Esophagus muscularis mucosa (tissue), 4 donors: ENCODE data around the gene ANKRD27. TPM values are rescaled to one million over a fixed set of nuclear protein-coding genes. Genes with fewer than 3 reads are reported as not detected.
"Not testable (repeated sequence)": the region's sequence is repeated elsewhere in the genome, so short reads cannot be mapped to it uniquely, and the experiment has no call there.

Experiments
- DNase-seq: peaks from one replicate; pipeline ENCODE4 v3.0.0-alpha.2; 2017; ENCODE audit errors: extremely low spot score
- H3K27ac ChIP-seq, 4 donors: fragments of 200-600 bp; sonication (generic); replicated peaks in 1 of 4; 1 replicate in 3 of 4; 2 replicates in 1 of 4; pipeline ENCODE4 v1.5.1; 2016 to 2019; ENCODE audit warnings: mild to moderate bottlenecking in 1 of 4
- H3K27me3 ChIP-seq, 4 donors: fragments of 200-600 bp; sonication (generic); one replicate each; pipeline versions ENCODE4 v1.5.1 to v1.6.0; 2016 to 2019
- H3K36me3 ChIP-seq, 4 donors: fragments of 200-600 bp; sonication (generic); one replicate each; pipeline ENCODE4 v1.5.1; 2016 to 2019
- H3K4me1 ChIP-seq, 4 donors: fragments of 200-600 bp; sonication (generic); one replicate each; pipeline ENCODE4 v1.5.1; 2016 to 2019
- H3K4me3 ChIP-seq, 4 donors: fragments of 200-600 bp; sonication (generic); 1 replicate in 2 of 4; 2 replicates in 2 of 4; pipeline ENCODE4 v1.5.1; 2016 to 2019; ENCODE audit warnings: mild to moderate bottlenecking in 4 of 4, moderate library complexity in 1 of 4
- H3K9me3 ChIP-seq, 4 donors: fragments of 200-600 bp; sonication (generic); 1 replicate in 3 of 4; 2 replicates in 1 of 4; pipeline ENCODE4 v1.5.1; 2016 to 2019
- EP300 ChIP-seq: sonication (generic); formaldehyde crosslinking; IDR thresholded peaks from one replicate; pipeline ENCODE4 v1.6.1; 2017; ENCODE audit warnings: antibody characterized with exemption
- POLR2A ChIP-seq: fragments of 450-650 bp; IDR thresholded peaks from one replicate; pipeline ENCODE4 v1.6.1; 2017; ENCODE audit warnings: antibody characterized with exemption, moderate library complexity, mild to moderate bottlenecking, low read depth
- POLR2AphosphoS5 ChIP-seq, 2 donors: sonication (generic); formaldehyde crosslinking; IDR thresholded peaks; one replicate each; pipeline ENCODE4 v1.6.1; 2017; ENCODE audit warnings: antibody characterized with exemption in 2 of 2
- WGBS: methylation state at CpG from one replicate; pipeline ENCODE4 v1.1.5; 2018; 5-methylcytosine and 5-hydroxymethylcytosine counted together
- intact Hi-C: fragments of 100-400 bp; cut with DNase I; formaldehyde crosslinking; loops from one replicate; pipeline ENCODE4 v1.15.1; 2023
- total RNA-seq, 4 donors: library from RNA; depleted of rRNA; stranded (reverse); fragments of >200 nt; gene quantifications; one replicate each; pipeline versions ENCODE4 v1.1.0 to v1.2.1, GENCODE V29; 2016
- TF ChIP-seq, protein P1 (sequence below), 3 experiments: fragments of 200-600 bp in 2 of 3; fragments of 450-650 bp in 1 of 3; sonication (generic) in 2 of 3; IDR thresholded peaks; one replicate each; pipeline ENCODE4 v1.5.1; 2017 to 2019; ENCODE audit warnings: antibody characterized with exemption in 3 of 3, mild to moderate bottlenecking in 2 of 3, moderate library complexity in 1 of 3

Gene ANKRD27
- total RNA-seq, 4 donors from 2014 or later: 43.2 to 58.1 (median 46.8) TPM

DNA sequence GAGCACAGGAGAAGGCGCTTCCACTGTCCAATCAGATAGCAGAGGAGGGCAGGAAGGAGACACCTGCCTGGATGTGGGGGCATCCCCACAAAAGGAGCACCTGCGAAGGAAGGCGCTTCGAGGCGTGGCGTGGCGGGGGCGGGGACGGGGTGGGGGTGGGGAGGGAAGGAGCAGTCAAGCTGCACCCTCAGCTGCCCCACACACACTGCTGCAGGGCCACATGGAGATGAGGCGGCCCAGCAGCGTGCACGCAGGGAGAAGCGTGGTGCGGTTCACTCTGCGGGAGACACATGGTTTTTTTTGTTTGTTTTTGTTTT lies 21.4 kb downstream of the ANKRD27 start:
- Histone ChIP-seq H3K27me3 (no peaks in the 10 kb centered on the region), H3K4me3 (no peak overlapping the region), H3K4me1 (peaks cover 18 to 30% (median 23%) of the 10 kb centered on the region in 4 donors), H3K9me3 (no peaks in the 10 kb centered on the region), H3K36me3 (peaks cover 16 to 64% (median 59%) of the 10 kb centered on the region in 4 donors), H3K27ac (no peak overlapping the region)
- DNase-seq: no peak
- 93% methylated on average over 15 of the region's 15 CpGs for WGBS
- intact Hi-C loops: no loop called here
- TF ChIP-seq EP300 (no peak), POLR2AphosphoS5 (IDR thresholded peaks at IDR 0.05) (no peak), POLR2A (no peak)
- TF ChIP-seq, protein P1, sequence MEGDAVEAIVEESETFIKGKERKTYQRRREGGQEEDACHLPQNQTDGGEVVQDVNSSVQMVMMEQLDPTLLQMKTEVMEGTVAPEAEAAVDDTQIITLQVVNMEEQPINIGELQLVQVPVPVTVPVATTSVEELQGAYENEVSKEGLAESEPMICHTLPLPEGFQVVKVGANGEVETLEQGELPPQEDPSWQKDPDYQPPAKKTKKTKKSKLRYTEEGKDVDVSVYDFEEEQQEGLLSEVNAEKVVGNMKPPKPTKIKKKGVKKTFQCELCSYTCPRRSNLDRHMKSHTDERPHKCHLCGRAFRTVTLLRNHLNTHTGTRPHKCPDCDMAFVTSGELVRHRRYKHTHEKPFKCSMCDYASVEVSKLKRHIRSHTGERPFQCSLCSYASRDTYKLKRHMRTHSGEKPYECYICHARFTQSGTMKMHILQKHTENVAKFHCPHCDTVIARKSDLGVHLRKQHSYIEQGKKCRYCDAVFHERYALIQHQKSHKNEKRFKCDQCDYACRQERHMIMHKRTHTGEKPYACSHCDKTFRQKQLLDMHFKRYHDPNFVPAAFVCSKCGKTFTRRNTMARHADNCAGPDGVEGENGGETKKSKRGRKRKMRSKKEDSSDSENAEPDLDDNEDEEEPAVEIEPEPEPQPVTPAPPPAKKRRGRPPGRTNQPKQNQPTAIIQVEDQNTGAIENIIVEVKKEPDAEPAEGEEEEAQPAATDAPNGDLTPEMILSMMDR (IDR thresholded peaks at IDR 0.05): no peak

DNA sequence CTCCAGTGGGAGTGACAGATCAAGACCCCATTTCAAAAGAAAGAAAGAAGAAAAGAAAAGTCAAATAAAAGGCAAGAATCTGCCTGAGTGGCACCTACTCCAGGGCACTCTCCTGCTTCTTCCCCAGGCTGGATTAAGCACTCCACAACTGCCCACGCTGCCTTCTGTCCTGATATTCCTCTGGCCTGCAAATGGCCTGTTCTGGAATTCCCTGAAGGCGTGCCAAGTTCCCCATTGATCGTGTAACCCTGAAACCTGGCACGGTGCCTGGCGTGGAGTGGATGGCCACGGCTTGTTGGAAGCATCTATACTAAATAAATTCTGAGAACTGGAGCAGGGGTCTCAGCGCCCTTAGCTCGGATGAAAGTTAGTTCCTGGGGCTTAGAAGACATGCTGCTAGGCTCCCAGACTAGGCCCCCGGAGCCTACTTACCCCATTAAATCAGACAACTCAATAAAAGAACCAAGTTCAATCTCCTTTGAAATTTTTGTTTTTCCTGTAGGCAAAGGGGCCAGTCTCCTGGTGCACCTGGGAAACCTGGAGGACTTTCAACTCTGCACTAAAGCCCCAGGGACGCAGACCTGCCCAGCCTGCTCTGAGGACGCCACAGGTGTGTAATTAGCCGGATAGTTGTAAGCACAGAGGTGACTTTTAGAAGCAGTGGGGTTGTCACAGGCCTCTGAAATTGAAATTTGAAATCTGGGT lies 21.9 kb downstream of the ANKRD27 start:
- 47% methylated on average over 12 of the region's 12 CpGs for WGBS
- no peak for DNase-seq
- intact Hi-C loops: no loop called here
- H3K4me1 ChIP-seq: peaks cover 18 to 30% (median 23%) of the 10 kb centered on the region in 4 donors
- H3K9me3 ChIP-seq: no peaks in the 10 kb centered on the region
- H3K27ac ChIP-seq: peak overlapping the region in 3 of 4 donors; percentile 14 to 57 (median 16)
- no peak for TF ChIP-seq EP300
- TF ChIP-seq, protein P1 (IDR thresholded peaks at IDR 0.05): no peak
- TF ChIP-seq POLR2A: no peak
- TF ChIP-seq POLR2AphosphoS5 (IDR thresholded peaks at IDR 0.05): no peak
- H3K4me3 ChIP-seq: no peak overlapping the region
- H3K27me3 ChIP-seq: no peaks in the 10 kb centered on the region
- peaks cover 21 to 64% (median 59%) of the 10 kb centered on the region in 4 donors for H3K36me3 ChIP-seq

DNA sequence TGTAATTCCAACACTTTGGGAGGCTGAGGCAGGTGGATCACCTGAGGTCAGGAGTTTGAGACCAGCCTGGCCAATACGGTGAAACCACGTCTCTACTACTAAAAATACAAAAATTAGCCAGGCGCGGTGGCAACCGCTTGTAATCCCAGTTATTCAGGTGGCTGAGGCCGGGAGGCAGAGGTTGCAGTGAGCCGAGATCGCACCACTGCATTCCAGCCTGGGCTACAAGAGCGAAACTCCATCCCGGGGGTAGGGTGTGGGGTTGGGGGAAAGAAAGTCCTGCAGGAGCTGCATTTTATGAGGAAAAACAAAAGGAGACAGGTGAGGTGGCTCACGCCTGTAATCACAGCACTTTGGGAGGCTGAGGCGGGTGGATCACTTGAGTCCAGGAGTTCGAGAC lies 22.6 kb downstream of the ANKRD27 start:
- H3K27me3 ChIP-seq, intact Hi-C loops, H3K9me3 ChIP-seq, DNase-seq, H3K4me3 ChIP-seq: not testable (repeated sequence)
- H3K36me3 ChIP-seq: peaks cover 28 to 64% (median 60%) of the 10 kb centered on the region in 4 donors
- peaks cover 18 to 30% (median 23%) of the 10 kb centered on the region in 4 donors for H3K4me1 ChIP-seq
- whole genome bisulfite sequencing: 95% methylated on average over 13 of the region's 13 CpGs
- peak overlapping the region in 3 of 4 donors; percentile 14 to 57 (median 16) for H3K27ac ChIP-seq

- no peak for TF ChIP-seq POLR2AphosphoS5 (IDR thresholded peaks at IDR 0.05)
- no peak for TF ChIP-seq EP300
- TF ChIP-seq POLR2A: no peak
- TF ChIP-seq, protein P1 (IDR thresholded peaks at IDR 0.05): no peak
- intact Hi-C loops: no loop called here
- Histone ChIP-seq H3K27ac (peak overlapping the region in 1 of 4 donors; percentile 16), H3K4me1 (peaks cover 18 to 30% (median 23%) of the 10 kb centered on the region in 4 donors), H3K36me3 (peaks cover 29 to 64% (median 61%) of the 10 kb centered on the region in 4 donors), H3K9me3 (no peaks in the 10 kb centered on the region), H3K4me3 (no peak overlapping the region), H3K27me3 (no peaks in the 10 kb centered on the region)
- WGBS: 58% methylated on average over 8 of the region's 8 CpGs
- no peak for DNase-seq
Measured at GRCh38 chr19:32651729-32652140, 23.2 kb downstream of the ANKRD27 start.

DNA sequence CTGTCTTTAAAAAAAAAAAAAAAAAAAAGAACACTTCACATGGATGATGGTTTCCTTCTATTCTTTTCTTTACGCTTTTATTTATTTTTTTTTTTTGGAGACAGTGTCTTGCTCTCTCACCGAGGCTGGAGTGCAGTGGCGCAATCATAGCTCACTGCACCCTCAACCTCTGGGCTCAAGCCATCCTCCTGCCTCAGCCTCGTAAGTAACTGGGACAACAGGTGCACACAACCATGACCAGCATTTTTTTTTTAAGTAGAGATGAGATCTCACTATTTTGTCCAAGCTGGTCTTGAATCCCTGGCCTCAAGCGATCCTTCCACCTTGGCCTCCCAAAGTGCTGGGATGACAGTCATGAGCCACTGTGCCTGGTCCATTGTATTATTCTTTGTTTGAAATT lies 24.3 kb downstream of the ANKRD27 start:
- intact Hi-C loops: no loop called here
- Histone ChIP-seq H3K27ac (no peak overlapping the region), H3K9me3 (no peaks in the 10 kb centered on the region), H3K4me1 (peaks cover 18 to 30% (median 23%) of the 10 kb centered on the region in 4 donors), H3K36me3 (peaks cover 23 to 65% (median 61%) of the 10 kb centered on the region in 4 donors), H3K4me3 (no peak overlapping the region), H3K27me3 (no peaks in the 10 kb centered on the region)
- TF ChIP-seq EP300: no peak
- WGBS: 83% methylated on average over 5 of the region's 5 CpGs
- DNase-seq: no peak

DNA sequence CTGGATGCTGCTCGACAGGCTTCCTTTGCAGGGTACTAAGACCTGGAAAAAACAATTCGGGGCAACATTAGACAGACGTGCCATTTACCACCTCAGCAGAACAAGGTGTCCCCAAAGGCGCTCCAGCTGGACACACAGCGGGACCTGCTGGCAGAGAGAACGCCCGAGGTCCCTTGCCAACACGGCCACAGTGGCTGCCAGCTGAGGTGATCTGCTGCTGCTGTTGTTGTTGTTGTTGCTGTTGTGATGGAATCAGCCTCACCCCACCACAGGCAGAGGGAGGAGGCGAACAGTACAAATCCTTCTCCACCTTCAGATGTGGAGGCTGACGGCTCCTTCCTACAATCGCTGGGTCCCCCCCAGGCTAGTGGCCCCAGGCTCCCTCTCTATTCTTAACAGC lies 25.2 kb downstream of the ANKRD27 start:
- H3K4me3 ChIP-seq: no peak overlapping the region
- H3K36me3 ChIP-seq: peaks cover 23 to 65% (median 58%) of the 10 kb centered on the region in 4 donors
- no peak overlapping the region for H3K27ac ChIP-seq
- intact Hi-C loops: no loop called here
- no peak for DNase-seq
- H3K4me1 ChIP-seq: peaks cover 18 to 30% (median 23%) of the 10 kb centered on the region in 4 donors
- 97% methylated on average over 11 of the region's 11 CpGs for WGBS
- no peaks in the 10 kb centered on the region for H3K9me3 ChIP-seq
- TF ChIP-seq, protein P1 (IDR thresholded peaks at IDR 0.05): no peak
- TF ChIP-seq POLR2A (no peak), EP300 (no peak), POLR2AphosphoS5 (IDR thresholded peaks at IDR 0.05) (no peak)
- no peaks in the 10 kb centered on the region for H3K27me3 ChIP-seq
